ENCODE measurements around the gene NEGR1. TPM values are rescaled to one million over a fixed set of nuclear protein-coding genes. Genes with fewer than 3 reads are reported as not detected.
"Not testable (repeated sequence)": the region's sequence is repeated elsewhere in the genome, so short reads cannot be mapped to it uniquely, and the experiment has no call there.

The NEGR1 gene
- total RNA-seq, 1 experiment from 2014 or later: 19.2 TPM

- no peak for TF ChIP-seq CTCF (IDR thresholded peaks at IDR 0.05; ENCODE audit: unreplicated experiment)
- no peak overlapping the region for H3K27ac Mint-ChIP-seq (ENCODE audit: unreplicated experiment)
- CTCF ChIA-PET: no interaction called here
- no peaks in the 10 kb centered on the region for H3K36me3 Mint-ChIP-seq (ENCODE audit: insufficient read depth, unreplicated experiment)
- H3K27me3 Mint-ChIP-seq (ENCODE audit: unreplicated experiment): no peaks in the 10 kb centered on the region
- H3K4me3 Mint-ChIP-seq (ENCODE audit: low read depth, unreplicated experiment): no peak overlapping the region
- DNase-seq: no peak
- peaks cover 3% of the 10 kb centered on the region for H3K9me3 Mint-ChIP-seq (ENCODE audit: low read depth, unreplicated experiment)
- intact Hi-C loops (cut with micrococcal nuclease; ENCODE audit: unreplicated experiment): no loop called here
- BruUV-seq (replicated peaks): no TSS peak
- no peaks in the 10 kb centered on the region for H3K4me1 Mint-ChIP-seq (ENCODE audit: low read depth, unreplicated experiment)
Measured at GRCh38 chr1:72241397-72241796, 40.9 kb downstream of the NEGR1 start.

GRCh38 chr1:72235931-72236330 is 46.4 kb downstream of the NEGR1 start:
- H3K4me3 Mint-ChIP-seq (ENCODE audit: low read depth, unreplicated experiment); intact Hi-C loops (cut with micrococcal nuclease; ENCODE audit: unreplicated experiment); H3K27me3 Mint-ChIP-seq (ENCODE audit: unreplicated experiment); CTCF ChIA-PET; BruUV-seq (replicated peaks); DNase-seq; H3K36me3 Mint-ChIP-seq (ENCODE audit: insufficient read depth, unreplicated experiment); H3K9me3 Mint-ChIP-seq (ENCODE audit: low read depth, unreplicated experiment); H3K27ac Mint-ChIP-seq (ENCODE audit: unreplicated experiment); H3K4me1 Mint-ChIP-seq (ENCODE audit: low read depth, unreplicated experiment): not testable (repeated sequence)

- H3K27me3 Mint-ChIP-seq (ENCODE audit: unreplicated experiment): no peaks in the 10 kb centered on the region
- CTCF ChIA-PET: no interaction called here
- no peaks in the 10 kb centered on the region for H3K4me1 Mint-ChIP-seq (ENCODE audit: low read depth, unreplicated experiment)
- peaks cover 2% of the 10 kb centered on the region for H3K9me3 Mint-ChIP-seq (ENCODE audit: low read depth, unreplicated experiment)
- no peak overlapping the region for H3K27ac Mint-ChIP-seq (ENCODE audit: unreplicated experiment)
- no TSS peak for BruUV-seq (replicated peaks)
- H3K36me3 Mint-ChIP-seq (ENCODE audit: insufficient read depth, unreplicated experiment): no peaks in the 10 kb centered on the region
- no peak overlapping the region for H3K4me3 Mint-ChIP-seq (ENCODE audit: low read depth, unreplicated experiment)
- no peak for TF ChIP-seq CTCF (IDR thresholded peaks at IDR 0.05; ENCODE audit: unreplicated experiment)
- no peak for DNase-seq
- intact Hi-C loops (cut with micrococcal nuclease; ENCODE audit: unreplicated experiment): no loop called here
Measured at GRCh38 chr1:72235062-72235461, 47.3 kb downstream of the NEGR1 start.

GRCh38 chr1:72230746-72231145 is 51.6 kb downstream of the NEGR1 start:
- Mint-ChIP-seq H3K4me3 (ENCODE audit: low read depth, unreplicated experiment) (no peak overlapping the region), H3K36me3 (ENCODE audit: insufficient read depth, unreplicated experiment) (no peaks in the 10 kb centered on the region), H3K9me3 (ENCODE audit: low read depth, unreplicated experiment) (peaks cover 2% of the 10 kb centered on the region), H3K27me3 (ENCODE audit: unreplicated experiment) (no peaks in the 10 kb centered on the region), H3K4me1 (ENCODE audit: low read depth, unreplicated experiment) (no peaks in the 10 kb centered on the region), H3K27ac (ENCODE audit: unreplicated experiment) (no peak overlapping the region)
- no peak for TF ChIP-seq CTCF (IDR thresholded peaks at IDR 0.05; ENCODE audit: unreplicated experiment)
- DNase-seq: no peak
- intact Hi-C loops (cut with micrococcal nuclease; ENCODE audit: unreplicated experiment): no loop called here
- CTCF ChIA-PET: no interaction called here
- no TSS peak for BruUV-seq (replicated peaks)

GRCh38 chr1:72229893-72230292 is 52.4 kb downstream of the NEGR1 start:
- Mint-ChIP-seq H3K27ac (ENCODE audit: unreplicated experiment) (no peak overlapping the region), H3K27me3 (ENCODE audit: unreplicated experiment) (no peaks in the 10 kb centered on the region), H3K4me1 (ENCODE audit: low read depth, unreplicated experiment) (no peaks in the 10 kb centered on the region), H3K36me3 (ENCODE audit: insufficient read depth, unreplicated experiment) (no peaks in the 10 kb centered on the region), H3K4me3 (ENCODE audit: low read depth, unreplicated experiment) (no peak overlapping the region), H3K9me3 (ENCODE audit: low read depth, unreplicated experiment) (peaks cover 2% of the 10 kb centered on the region)
- no peak for TF ChIP-seq CTCF (IDR thresholded peaks at IDR 0.05; ENCODE audit: unreplicated experiment)
- intact Hi-C loops (cut with micrococcal nuclease; ENCODE audit: unreplicated experiment): no loop called here
- CTCF ChIA-PET: no interaction called here
- no peak for DNase-seq
- BruUV-seq (replicated peaks): no TSS peak

Measured in Calu3 (cell line).